HPDE6-E6E7 (cell line): ENCODE results near the gene NAA25.
A peak's percentile ranks its signal among the peaks of the same experiment; 100 is the strongest.

Experiments
- DNase-seq: peaks from one replicate; pipeline ENCODE4 v3.0.0; 2011; ENCODE audit warnings: missing footprints; ENCODE audit errors: extremely low spot score

The NAA25 gene

DNA sequence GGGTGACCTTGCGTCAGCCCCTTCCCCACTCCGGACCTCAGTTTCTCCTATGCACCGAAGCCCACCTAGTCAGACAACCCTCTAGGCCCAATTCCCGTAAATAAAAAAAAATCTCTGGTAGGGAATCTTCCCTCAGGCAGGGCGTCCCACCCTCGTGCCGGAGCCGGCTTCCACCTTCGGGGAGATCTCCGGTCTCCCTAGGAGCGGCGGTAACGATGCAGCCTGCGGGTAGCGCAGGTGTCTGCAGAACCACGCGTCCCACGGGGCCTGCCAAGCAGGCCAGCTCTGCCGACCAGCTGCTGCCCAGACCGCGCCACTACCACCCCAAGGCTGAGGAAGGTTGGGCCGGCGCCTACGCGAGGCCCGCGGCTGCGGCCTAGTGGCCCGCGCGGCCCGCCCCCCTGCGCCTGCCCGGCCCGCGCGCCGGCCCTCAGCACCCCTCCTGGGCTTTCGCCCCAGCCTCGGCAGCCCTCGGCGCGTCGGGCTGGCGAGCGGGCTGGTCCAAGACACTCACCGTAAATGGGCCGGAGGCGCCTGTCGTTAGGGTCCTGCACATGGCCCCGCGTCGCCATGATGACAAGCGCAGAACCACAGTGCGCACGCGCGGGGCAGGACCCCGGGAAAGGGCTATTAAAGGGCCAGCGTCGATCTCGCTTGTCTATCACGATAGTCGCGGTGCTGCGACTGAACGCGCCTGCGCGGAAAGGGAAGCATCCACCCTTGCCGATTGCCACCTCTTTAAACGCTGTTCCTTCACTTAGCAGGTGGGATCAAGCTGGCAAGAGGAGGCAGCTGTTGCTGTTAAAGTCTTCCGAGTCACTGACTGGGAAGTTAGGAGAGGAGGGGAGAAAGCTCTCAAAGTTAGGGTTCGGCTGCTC is at the start of gene NAA25:
TSS of gene NAA25 (minus strand) at position 582 of the 878 bp plus-strand sequence. CDS start at position 572, 10 bp downstream.
- peak; percentile 77 for DNase-seq

- DNase-seq = no peak
Observed at GRCh38 chr12:112153893-112154219, 45.3 kb upstream of the NAA25 start.

DNA sequence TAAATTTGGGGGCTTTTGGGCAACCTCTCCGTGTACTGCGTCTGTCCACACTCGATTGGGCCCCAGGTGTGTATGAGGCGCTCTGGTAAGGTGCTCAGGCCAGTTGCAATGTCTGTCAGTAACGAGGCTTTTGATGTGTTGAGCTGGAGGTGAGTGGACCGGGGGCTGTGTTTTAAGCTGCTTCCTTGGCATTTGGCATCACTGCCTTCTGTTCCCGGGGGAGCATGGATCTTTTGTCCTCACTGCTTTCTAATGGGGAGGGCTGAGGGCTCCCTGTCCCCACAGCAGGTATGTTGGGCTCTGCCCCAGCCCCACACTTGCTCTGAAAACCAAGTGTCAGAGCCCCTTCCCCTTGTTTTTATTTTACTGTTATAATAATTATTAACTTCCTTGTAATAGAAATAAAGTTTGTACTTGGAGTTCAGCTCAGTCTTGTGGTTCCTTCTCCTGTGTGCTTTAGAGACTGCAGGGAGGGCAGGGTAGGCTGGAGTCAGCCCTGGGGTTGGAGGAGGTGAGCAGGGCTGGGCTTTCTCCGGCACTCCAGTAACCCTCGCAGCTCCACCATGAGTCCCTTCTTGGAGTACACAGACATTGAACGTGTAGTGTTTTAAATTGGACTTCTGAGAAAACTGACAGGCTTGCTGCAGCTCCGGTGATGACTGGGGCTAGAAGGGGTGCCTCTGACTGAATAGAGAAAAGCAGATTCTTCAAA is 44.8 kb upstream of the NAA25 start:
- no peak for DNase-seq

DNA sequence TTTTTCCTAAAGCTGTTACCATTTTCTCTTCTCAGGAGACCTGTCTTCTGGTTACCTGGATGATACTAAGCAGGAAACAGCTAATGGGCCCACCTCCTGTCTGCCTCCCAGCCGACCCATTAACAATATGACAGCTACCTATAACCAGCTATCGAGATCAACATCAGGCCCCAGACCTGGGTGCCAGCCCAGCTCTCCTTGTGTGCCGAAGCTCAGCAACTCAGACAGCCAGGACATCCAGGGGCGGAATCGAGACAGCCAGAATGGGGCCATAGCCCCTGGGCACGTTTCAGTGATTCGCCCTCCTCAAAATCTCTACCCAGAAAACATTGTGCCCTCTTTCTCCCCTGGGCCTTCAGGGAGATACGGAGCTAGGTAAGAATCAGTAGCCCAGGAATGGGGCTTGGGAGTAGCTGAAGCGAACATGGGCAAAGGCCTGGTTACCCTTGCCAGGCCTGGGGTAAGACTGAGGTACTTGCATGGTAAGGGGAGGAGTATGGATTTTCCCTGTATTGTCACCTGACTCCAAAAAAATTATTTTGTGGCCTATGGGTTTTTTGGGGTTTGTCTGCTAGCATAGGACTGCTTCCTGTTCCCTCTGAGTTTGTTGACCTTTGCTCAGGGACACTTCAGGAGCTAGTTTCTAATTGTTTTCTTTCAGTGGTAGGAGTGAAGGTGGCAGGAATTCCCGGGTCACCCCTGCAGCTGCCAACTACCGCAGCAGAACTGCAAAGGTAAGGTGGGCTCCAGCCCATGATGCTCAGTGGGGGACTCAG is 43.4 kb upstream of the NAA25 start:
- DNase-seq = no peak

DNA sequence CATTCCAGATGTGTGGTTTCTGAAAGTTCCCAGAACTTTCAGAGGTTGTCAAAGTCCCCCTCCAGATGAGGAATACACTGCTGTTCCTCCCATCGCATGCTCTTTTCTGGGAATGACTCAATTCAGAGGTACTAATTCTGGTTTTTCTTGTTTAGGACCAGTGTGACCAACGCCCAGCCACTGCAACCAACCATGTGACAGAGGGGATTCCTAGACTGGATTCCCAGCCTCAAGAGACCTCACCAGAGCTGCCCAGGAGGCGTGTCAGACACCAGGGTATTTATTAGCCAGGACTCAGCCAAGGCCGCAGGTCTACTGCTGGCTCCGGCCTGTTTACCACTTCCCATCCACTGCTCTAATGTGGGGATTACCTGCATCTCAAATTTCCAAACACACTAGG is 41.0 kb upstream of the NAA25 start:
- DNase-seq = peak; percentile 50

GRCh38 chr12:112148031-112148513 is 39.5 kb upstream of the NAA25 start:
- no peak for DNase-seq

DNA sequence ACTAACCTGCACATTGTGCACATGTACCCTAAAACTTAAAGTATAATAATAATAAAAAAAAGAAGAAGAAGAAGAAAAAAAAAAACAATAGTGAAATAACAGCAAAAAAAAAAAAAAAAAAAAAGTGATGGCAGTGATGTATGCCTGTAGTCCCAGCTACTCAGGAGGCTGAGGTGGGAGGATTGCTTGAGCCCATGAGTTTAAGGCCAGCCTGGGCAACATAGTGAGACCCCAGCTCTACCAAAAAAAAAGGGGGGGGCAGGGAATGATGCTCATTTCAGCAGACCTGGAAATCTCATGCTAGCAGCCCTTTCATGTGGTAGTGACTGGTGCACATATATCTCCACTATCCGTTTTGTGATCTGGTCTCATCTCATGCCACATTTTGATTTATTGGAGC is 37.5 kb upstream of the NAA25 start:
- no peak for DNase-seq

DNA sequence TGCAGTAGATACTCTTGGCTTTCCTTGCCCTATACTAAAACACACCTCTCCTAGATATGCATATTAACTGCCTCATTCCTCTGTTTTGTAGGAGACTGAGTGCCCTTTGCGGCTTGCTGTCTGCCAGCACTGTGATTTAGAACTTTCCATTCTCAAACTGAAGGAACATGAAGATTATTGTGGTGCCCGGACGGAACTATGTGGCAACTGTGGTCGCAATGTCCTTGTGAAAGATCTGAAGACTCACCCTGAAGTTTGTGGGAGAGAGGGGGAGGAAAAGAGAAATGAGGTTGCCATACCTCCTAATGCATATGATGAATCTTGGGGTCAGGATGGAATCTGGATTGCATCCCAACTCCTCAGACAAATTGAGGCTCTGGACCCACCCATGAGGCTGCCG is 32.1 kb upstream of the NAA25 start:
- DNase-seq = no peak

GRCh38 chr12:112134731-112135130 is 26.1 kb upstream of the NAA25 start:
- no peak for DNase-seq

DNA sequence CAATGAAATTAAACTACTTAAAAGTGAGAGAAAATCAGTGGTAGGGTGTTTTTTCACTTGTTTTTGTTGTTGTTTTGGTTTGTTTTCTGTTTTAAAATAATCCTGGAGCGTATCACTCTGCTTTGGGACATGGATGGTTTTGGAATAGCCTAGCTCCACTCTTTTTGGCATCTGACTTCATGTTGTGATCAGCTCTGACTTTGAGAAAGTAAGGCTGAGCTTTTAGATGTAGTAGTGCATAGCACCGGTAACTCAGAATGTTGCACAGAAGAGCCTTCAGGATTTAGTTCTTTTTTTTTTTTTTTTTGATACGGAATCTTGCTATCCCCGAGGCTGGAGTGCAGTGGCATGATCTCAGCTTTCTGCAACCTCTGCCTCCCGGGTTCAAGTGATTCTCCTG is 24.8 kb upstream of the NAA25 start:
- DNase-seq = no peak

GRCh38 chr12:112131686-112132085 is 23.1 kb upstream of the NAA25 start:
- no peak for DNase-seq

DNA sequence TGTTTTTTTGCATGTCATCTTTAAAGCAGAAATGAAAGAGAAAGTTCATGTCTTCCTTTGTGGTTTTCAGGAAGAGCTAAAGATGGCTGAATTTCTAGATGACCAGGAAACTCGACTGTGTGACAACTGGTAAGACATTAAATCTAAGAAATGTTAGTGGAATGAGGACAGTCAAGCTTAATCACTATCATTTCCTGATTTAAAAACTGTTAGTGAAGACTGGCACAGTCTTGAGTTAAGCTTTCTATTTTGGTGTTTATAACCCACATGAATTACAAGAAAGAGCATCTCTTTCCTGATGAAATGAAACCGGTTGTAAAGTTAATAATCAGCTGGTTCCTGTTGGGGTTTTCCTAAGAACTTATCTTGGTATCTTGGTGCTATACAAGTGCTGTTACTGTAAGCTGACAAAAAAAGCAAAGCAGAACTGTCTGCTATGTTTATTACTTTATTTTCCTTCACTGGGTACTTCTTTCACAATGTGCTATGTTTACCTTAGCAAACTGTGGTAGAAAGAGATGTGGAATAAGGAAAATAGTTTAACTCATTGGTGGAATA is 21.9 kb upstream of the NAA25 start:
- no peak for DNase-seq

GRCh38 chr12:112126911-112127310 is 18.3 kb upstream of the NAA25 start:
- DNase-seq = no peak

DNA sequence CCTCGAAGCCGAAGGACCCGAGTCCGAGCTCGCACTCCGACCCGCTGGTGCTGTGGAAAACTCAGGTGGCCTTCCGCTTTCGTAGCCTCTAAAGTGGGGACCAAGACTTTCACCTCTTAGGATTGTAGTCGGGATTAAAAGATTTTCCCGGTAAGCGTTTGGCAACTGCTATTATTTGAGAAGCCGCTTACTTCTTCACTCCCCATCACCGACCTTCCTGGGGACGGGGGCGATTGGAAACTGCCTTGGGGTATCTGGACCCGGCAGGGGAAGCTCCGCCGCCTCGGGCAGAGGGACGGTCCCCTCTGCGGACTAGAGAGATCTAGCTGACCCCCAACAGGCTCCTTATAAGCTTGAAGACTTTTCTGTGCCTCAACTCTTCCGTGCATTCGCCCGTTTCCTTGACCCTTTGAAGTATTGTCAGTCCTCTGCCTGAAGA is 17.4 kb upstream of the NAA25 start:
- no peak for DNase-seq

- DNase-seq = peak; percentile 99
Observed at GRCh38 chr12:112125250-112125999, 16.8 kb upstream of the NAA25 start, which contains the start of gene TRAFD1. Gene TRAFD1, plus strand, starts transcription at chr12:112125560. Its CDS starts 4,963 bp downstream, at chr12:112130523.

DNA sequence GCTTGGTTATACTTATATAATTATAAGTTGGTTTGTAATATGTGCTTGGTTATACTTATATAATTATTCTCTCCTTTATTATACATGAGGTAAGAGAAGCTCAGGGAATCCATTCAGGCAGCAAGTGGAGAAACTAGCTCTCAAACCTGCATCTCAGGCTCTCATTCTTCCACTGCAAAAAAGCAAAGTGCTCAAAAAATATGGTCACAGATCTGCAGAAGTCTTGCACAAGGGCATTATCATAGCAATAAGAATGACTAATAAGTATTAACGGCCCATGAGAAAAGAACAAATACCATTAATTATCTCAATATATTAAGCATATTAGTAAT is 16.3 kb upstream of the NAA25 start:
- DNase-seq = no peak

- DNase-seq = no peak
Observed at GRCh38 chr12:112122823-112123690, 14.5 kb upstream of the NAA25 start.

- DNase-seq = no peak
Observed at GRCh38 chr12:112121780-112122565, 13.4 kb upstream of the NAA25 start.

GRCh38 chr12:112117685-112118084 is 9.1 kb upstream of the NAA25 start:
- DNase-seq = no peak
